PFSK-1 (cell line): Measurements from ENCODE around the gene TSPAN14.

Experiments
- POLR2AphosphoS5 ChIP-seq: IDR thresholded peaks from 2 replicates; pipeline ENCODE4 v1.6.1; 2012; ENCODE audit warnings: low read depth, mild to moderate bottlenecking, control low read depth, low read length, moderate library complexity
- TF ChIP-seq, protein P1 (sequence below), 2 experiments: IDR thresholded peaks; 2 replicates each; pipeline versions ENCODE4 v1.6.1 to v1.8.0; 2011 to 2012; ENCODE audit warnings: low read depth in 2 of 2, low read length in 2 of 2, control low read depth in 1 of 2, inconsistent platforms in 1 of 2, mild to moderate bottlenecking in 1 of 2, moderate library complexity in 1 of 2; ENCODE audit not compliant: insufficient read depth in 1 of 2

- TF ChIP-seq, protein P1, sequence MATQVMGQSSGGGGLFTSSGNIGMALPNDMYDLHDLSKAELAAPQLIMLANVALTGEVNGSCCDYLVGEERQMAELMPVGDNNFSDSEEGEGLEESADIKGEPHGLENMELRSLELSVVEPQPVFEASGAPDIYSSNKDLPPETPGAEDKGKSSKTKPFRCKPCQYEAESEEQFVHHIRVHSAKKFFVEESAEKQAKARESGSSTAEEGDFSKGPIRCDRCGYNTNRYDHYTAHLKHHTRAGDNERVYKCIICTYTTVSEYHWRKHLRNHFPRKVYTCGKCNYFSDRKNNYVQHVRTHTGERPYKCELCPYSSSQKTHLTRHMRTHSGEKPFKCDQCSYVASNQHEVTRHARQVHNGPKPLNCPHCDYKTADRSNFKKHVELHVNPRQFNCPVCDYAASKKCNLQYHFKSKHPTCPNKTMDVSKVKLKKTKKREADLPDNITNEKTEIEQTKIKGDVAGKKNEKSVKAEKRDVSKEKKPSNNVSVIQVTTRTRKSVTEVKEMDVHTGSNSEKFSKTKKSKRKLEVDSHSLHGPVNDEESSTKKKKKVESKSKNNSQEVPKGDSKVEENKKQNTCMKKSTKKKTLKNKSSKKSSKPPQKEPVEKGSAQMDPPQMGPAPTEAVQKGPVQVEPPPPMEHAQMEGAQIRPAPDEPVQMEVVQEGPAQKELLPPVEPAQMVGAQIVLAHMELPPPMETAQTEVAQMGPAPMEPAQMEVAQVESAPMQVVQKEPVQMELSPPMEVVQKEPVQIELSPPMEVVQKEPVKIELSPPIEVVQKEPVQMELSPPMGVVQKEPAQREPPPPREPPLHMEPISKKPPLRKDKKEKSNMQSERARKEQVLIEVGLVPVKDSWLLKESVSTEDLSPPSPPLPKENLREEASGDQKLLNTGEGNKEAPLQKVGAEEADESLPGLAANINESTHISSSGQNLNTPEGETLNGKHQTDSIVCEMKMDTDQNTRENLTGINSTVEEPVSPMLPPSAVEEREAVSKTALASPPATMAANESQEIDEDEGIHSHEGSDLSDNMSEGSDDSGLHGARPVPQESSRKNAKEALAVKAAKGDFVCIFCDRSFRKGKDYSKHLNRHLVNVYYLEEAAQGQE (IDR thresholded peaks at IDR 0.05; ENCODE audit: insufficient read depth in 1 of 2, low read depth in 2 of 2, low read length in 2 of 2) = no peak
- no peak for TF ChIP-seq POLR2AphosphoS5
Measured at GRCh38 chr10:80515941-80516340, 61.8 kb downstream of the TSPAN14 start.
